CD1c-positive myeloid dendritic cell (primary cell): Measurements from ENCODE around the gene WDR93.
A peak's percentile ranks its signal among the peaks of the same experiment; 100 is the strongest.

Experiments used
- DNase-seq: peaks from one replicate; pipeline ENCODE4 v3.0.0-alpha.2; 2016; ENCODE audit errors: extremely low spot score

WDR93 gene

DNA sequence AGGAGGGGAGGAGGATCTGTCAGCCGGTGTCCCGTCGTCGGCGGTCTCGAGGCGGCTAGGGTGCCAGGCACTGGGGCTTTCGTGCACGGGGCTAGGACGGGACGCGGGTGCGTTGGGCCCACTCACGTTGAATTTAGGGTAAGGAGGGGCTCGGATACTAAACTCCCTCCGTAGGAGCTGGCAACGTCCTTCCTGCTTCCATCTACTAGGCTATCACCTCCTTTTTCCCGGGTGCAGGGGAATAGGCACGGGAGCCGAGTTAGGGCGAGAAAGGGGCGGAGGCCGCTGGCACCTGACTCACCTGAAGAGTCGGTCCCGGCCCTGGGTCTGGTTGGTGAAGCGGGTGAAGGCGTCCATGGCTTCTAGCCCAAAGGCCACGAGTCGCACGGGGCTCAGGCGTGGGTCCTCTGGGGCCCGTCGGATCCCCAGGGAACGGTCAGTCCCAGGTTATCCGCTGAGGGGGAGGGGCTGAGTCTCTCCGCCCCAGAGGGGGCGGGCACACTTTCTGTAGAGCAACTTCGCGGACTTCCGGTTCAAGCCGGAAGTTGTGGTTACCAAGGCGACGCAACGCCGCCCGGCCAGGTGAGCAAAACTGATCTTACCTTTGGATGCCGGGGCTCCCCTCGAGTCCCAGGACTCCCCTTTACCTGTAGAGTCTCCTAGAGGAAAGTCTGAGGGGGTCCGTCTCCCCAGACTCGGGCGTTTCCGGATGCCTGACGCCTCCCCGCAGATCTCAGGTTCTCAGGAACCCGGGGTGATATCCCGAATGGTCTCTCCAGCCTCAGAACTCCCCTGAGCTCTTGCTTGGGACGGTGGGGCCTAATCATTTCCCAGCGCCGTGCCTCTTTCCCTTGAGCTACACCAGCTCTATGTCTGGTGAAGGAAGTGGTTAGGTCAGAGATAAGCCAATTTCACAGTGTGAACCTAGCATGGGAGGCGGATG lies at the start of gene WDR93, which contains the start of gene PEX11A:
Gene WDR93 (plus strand): TSS at position 536 of the 943 bp plus-strand sequence. CDS start 10,936 bp downstream, outside the sequence.
Gene PEX11A (minus strand): TSS at position 479 of the 943 bp plus-strand sequence. CDS start 122 bp downstream, at position 357.
- peak; percentile 74 for DNase-seq

DNA sequence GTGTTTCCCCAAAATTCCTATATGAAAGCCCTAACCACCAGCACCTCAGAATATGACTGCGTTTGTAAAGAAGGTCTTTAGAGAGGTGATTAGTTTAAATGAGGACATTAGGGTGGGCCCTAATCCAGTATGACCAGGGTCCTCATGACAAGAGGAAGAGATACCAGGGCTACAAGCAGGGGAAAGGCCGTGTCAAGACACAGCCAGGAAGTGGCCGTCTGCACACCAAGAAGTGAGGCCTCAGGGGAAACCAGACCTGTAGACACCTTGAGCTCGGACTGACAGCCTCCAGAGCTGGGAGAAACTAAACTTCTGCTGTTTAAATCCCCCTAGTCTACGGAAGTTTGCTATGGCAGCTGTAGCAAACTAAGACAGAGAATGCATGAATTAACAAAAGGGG lies 49.6 kb upstream of the WDR93 start:
- DNase-seq = no peak

DNA sequence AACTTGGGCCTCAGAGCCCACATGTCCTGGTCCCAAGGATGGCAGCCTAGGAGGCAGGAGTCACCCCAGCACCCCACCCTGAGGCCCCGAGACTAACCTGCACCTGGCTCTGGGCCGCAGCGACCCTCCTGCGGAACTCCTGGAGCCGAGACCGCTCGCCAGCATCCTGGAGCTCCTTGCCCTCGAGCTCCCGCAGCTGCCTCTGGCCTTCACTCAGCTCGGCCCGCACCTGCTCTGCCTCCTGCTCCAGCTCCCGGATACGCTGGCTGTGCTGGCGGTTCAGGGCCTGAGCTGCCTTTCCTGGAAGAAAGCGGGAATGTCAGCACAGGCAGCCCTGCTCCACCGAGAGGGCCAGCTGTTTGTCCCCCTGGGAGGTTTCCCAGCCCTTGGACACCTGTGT lies 48.5 kb upstream of the WDR93 start:
- DNase-seq = no peak

GRCh38 chr15:89645680-89646079 lies 44.9 kb upstream of the WDR93 start:
- no peak for DNase-seq

- no peak for DNase-seq
Measured at GRCh38 chr15:89646416-89647141, 44.0 kb upstream of the WDR93 start.

DNA sequence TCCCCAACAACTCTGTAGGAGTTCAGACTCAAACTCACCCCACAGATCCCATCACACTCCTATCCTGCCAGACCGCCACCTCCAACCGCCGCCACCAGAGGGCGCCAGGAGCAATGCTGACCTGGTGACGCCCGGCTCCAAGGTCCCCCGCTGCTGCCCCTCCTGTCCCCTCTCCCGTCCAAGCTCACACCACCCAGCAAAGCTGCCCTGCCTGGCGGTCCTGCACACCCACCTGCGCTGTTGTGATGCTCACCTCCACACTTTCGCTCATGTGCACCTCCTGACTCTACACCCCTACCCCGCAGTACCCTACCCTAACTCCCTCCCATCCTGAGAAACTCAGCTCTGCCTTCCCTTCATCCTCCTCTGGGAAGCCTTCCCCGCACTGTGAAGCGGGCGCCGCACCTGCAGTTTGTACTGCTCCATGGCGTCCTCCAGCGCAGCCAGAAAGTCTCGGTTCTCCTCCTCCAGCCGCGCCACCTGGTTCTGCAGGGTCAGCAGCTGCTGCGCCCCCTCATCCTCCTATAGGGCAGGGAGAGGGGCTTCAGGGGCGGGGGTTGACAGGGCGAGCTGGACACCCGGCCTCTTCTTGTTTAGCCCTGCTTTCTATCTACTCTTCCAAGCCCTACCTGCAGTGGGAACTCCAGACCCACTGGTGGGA lies 43.3 kb upstream of the WDR93 start:
- DNase-seq = peak; percentile 62

- no peak for DNase-seq
Measured at GRCh38 chr15:89648106-89649012, 42.3 kb upstream of the WDR93 start.

- DNase-seq = no peak
Measured at GRCh38 chr15:89649013-89649625, 41.5 kb upstream of the WDR93 start.

GRCh38 chr15:89649716-89650115 lies 40.9 kb upstream of the WDR93 start:
- DNase-seq = no peak

DNA sequence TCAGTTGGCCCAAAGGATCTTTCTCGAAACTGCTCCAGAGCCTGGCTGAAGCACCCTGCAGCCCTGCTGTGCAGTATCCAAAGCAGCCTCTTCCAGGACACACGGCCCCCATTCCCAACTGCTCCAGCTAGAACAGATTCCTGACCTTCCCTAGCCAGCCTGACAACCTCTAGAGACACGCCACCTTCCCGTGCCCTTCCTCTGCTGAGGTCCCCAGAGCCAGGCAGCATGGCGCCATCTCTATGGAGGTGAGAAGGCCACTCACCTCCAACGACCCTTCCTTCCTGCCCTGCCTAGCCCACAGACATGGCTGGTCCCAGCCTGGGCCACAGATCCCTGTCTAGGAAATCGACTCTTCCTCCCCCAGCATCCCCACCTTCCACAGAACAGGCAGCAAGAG lies 38.5 kb upstream of the WDR93 start:
- no peak for DNase-seq

GRCh38 chr15:89652666-89653065 lies 37.9 kb upstream of the WDR93 start:
- DNase-seq = no peak

DNA sequence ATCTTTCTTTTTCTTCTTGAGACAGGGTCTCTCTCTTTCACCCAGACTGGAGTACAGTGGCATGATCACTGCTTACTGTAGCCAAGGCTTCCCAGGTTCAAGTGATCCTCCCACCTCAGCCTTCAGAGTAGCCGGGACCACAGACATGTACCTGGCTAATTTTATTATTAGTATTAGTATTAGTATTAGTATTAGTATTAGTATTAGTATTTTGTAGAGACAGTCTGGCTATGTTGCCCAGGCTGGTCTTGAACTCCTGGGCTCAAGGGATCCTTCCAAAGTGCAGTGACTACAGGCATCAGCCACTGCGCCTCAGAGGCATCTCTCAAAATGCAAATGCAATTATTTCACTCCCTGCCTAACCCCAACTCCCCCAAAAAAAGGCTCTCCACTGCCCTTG lies 37.0 kb upstream of the WDR93 start:
- DNase-seq = no peak

DNA sequence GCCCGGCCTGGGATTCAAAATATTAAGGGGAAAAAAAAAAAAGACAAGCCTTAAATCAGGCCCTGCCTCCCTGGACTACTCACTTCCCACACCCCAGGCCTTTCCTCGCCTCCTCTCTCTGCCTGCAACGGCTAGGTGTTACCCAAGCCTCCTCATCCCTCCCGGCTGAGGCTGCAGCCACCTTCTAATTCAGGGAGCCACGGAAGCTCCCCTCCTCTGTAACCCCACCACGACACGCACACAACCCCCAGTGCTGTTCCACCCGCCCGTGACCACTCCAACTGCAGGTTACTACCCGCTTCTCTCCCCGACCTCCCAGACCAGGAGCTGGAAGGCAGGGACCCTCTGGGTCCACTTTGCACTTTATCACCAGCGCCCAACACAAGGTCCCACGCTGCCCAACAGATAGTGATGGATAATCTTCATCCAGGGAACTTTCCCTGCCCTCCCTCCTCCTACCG lies 36.3 kb upstream of the WDR93 start:
- no peak for DNase-seq

GRCh38 chr15:89654847-89655805 lies 35.5 kb upstream of the WDR93 start, which contains the start of gene KIF7:
Gene KIF7, minus strand, starts transcription at chr15:89655467. Its CDS starts 2,537 bp downstream, at chr15:89652930.
- DNase-seq = no peak

DNA sequence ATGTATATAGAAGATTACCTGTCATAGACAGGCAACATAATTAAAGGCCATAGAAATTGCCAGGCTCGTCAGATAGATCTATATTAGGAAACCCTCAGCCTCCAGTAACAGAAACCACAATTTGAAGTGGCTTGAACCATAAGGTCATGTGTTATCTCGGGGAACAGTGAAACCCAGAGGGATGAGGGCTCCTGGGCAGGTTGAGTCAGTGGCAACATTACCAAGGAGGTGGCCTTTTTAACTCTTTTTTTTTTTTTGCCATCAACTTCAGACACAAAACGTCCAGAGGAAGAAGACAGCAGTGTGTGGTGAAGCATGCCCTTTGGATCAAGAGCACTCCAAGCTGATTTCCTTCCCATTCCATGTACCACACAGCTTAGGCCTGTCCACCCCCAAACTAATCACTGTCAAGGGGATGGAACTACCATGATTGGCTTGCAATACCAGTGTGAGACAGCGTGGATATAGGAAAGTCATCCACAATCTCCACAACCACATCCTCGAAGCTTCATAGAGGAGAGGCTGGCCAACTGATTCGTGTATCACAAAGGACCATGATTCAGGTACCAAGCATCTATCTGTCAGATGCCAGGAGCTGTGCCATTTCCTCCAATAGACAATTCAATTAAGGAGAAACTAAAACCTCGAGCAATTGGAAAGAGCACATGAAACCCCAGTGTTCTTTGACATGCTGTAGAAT lies 34.3 kb upstream of the WDR93 start:
- no peak for DNase-seq

- DNase-seq = no peak
Measured at GRCh38 chr15:89657686-89658200, 32.9 kb upstream of the WDR93 start.

DNA sequence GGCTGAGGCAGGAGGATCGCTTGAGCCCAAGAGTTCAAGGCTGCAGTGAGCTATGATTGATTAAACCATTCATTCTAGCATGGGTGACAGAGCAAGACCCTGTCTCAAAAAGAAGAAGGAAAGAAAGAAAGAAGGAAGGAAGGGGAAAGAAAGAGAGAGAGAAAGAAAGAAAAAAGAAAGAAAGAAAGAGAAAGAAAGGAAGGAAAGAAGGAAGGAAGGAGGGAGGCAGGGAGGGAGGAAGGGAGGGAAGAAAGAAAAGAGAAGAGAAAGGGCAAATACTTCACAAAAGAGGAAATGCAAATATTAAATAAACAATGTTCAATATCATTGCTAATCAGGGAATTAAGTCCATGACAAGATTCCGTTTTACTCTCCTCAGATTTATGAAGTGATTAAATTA lies 31.3 kb upstream of the WDR93 start:
- DNase-seq = no peak

DNA sequence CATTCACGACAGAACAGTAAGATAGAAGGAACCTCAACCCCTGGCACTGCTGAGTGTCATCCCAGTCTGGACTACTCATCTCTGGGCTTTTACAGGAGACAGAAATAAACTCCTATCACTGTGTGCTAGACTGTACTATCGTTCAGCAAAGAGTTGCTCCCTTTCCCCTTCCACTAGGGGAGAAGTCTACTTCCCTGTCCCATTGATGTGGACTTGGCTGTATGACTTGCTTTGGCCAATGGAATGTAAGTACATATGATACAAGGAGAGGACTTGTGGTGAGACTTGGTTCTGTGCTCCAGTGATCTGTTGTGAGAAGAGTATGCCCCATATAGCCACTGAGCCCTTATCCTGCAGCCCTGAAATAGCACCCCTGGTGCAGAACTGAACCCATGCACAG lies 30.1 kb upstream of the WDR93 start:
- no peak for DNase-seq
